HK-2 (cell line): ENCODE measurements around the gene CBFA2T2.
A peak's percentile ranks its signal among the peaks of the same experiment; 100 is the strongest.
"Not testable (repeated sequence)": the region's sequence is repeated elsewhere in the genome, so short reads cannot be mapped to it uniquely, and the experiment has no call there.

Experiments used
- DNase-seq: peaks from one replicate; pipeline ENCODE4 v3.0.0-alpha.2; 2018; ENCODE audit not compliant: unreplicated experiment

Gene CBFA2T2

DNA sequence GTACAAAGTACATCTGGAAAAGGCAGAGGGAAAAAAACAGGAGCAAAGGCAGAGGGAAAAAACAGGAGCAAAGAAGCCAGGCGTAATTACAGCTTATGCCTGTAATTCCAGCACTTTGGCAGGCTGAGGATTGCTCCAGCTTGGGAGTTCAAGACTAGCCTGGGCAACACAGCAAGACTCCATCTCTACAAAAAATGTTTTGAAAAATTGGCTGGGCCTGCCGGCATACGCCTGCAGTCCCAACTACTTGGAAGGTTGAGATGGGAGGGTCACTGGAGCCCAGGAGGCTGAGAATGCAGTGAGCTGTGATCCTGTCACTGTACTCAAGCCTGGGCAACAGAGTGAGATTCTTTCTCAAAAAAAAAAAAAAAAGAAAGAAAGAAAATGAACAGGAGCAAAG lies 19.0 kb upstream of the CBFA2T2 start:
- DNase-seq: no peak

DNA sequence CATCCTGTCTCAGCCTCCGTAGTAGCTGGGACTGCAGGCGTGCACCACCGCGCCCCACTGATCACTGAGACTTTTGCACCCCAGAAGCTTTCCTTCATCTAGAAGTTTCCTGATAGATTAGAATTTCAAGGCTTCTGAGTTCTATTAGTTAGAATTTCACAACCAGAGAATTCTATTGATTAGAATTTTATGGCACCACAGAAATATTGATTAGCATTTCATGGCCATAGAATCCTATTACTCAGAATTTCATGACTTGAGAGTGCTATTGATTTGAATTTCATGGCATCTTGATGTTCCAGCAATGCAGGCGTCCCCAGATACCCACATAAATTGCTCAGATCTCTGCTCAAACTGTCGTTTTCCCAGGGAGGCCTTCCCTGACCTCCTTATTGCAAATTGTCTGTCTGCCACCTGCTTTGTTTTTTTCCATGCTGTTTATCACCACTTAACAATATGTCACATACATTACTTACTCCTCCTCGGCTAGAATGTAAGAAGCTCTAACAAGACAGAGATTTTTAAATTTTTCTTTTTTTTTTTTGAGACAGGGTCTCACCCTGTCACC lies 16.9 kb upstream of the CBFA2T2 start:
- no peak for DNase-seq

DNA sequence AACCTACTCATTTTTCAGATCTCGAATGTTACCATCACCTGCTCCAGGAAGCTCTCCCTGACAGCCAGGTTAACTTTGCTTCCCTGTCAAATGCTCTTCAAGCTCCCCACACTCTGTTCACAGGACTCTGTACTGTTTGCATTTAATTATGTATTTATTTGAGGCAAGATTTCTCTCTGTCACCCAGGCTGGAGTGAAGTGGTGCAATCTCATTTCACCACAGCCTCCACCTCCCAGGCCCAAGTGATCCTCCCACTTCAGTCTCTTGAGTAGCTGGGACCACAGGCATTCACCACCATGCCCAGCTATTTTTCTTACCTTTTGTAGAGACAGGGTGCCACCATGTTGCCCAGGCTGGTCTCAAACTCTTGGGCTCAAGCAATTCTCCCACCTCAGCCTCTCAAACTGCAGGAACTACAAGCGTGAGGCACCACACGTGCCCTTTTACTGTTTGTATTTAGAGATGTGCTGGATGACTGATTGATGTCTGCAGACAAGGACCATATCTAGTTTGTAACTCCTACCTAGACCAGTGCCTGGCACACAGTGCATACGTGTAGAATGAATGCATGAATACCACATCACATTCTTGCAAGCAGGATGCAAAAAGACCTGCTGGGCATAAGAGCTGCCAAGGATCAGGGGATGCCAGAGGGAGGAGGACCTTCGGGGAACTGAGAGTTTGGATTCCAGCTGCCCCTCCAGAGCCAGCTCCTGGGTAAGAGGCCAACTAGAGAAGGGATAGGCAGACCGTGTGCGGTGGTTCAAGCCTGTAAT lies 15.6 kb upstream of the CBFA2T2 start:
- DNase-seq: no peak

DNA sequence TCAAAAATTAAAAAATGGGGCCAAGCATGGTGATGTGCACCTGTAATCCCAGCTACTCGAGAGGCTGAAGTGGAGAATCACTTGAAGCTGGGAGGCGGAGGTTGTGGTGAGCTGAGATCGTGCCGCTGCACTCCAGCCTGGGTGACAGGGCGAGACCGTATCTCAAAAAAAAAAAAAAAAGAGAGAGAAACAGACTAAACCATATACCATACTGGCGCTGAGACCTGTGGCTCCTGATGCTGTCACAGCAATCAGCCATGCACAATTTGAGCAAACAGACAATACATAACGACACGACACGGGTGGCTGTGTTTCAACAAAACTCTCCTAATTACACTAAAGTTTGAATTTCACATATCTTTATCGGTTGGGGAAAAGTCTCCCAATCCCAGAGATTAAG lies 14.9 kb upstream of the CBFA2T2 start:
- no peak for DNase-seq

DNA sequence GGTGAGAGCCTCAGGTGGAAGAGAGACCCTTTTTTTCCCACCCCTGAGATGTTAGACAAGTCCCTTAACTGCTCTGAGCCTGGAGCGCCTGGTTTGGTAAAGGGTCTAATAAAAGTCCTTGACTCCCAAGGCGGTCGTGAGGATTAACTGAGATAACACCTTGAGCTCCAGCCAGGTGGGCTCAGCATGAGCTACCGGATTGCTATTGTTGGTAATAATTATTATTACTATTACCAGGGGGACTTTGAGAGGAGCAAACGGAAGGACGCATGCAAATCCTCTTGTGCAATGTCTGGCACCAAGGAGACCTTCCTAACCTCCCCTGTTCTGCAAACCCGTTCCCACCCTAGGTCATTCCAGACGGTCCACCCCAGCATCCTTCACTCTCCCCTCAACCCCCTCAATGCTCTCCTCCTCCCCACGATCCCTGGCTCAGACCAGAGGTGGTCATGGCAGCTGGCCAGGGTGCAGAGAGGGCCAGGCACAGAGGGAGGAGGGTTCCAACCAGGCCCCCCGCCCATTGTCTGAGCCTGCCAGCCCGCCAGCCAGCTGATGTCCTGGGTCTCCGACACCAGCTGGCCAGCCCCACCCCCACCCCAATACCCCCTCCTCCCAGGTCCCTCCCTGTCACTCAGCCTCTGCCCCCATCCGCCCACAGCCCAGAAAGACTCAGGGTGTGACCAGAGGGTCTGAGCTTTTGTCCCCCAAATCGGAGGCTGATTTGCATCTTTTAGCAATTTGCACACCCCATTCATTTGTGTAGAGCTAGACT lies 14.3 kb upstream of the CBFA2T2 start:
- no peak for DNase-seq

DNA sequence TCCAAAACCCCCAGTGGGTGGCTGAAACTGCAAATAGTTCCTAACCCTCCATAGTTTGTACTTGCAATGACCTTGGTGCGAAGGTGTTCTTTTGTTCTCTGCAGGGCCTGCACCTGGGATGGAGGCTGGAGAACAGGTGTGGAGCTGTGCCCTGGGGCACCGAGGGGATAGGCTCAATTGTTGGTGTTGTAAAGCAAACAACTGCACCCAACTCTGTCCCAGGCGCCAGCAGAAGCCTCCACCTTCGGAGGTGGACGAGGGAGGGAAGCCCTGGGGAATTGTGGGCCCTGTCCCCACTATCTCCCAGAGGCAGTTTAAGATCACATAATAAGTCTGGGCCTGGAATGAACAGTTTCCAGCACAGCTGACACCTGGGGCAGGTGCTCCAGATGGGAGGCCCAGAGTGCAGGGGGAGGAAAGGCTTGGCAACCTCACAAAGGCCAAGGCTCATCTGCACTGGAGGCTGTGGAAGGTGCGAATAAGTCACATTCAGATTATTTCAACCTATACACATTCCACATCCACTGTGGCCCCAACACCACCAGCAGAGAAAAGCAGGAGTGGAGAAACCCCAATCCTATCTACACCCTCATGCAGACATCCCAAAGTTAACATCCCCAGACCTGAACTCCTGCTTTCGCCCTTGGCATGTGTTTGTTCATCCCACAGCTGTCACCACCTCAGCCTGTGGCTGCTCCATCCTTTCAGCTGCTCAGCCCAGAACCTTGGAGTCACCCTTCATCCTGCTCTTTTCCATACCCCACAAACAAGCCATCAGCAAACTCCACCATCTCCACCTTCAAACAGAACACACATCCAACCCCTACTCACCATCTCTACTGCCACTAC lies 12.3 kb upstream of the CBFA2T2 start:
- DNase-seq: no peak

DNA sequence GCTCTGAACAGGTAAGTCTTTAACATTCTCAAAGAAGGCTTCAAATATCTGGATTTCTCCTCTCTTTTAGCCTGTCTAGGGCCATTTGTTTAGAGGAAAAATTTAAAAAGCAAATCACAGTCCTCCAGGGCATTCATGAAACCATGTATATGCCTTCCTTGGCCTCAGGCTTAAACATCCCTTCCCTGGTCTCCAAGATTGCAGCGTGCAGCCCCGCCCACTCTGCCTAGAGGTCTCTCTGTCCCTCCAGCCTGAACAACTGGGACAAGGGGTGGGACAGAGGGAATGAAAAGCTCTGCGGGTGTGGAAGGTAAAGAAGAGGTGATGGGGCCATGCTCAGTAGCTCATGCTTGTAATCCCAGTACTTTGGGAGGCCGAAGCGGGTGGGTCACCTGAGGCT lies 9.8 kb upstream of the CBFA2T2 start:
- no peak for DNase-seq

DNA sequence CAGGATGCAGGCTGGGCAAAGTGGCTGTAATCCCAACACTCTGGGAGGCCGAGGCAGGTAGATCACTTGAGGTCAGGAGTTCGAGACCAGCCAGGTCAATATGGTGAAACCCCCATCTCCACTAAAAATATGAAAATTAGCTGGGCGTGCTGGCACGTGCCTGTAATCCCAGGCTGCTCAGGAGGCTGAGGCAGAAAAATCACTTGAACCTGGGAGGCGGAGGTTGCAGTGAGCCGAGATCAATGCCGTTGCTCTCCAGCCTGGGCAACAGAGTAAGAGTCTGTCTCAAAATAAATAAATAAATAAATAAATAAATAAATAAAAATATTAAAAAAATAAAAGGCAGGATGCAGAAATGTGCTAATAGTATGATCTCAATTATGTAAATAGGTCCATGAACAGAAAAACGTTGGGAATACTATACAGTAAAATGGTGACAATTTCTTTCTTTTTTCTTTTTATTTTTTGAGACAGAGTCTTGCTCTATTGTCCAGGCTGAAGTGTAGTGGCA lies 8.4 kb upstream of the CBFA2T2 start:
- DNase-seq: no peak

DNA sequence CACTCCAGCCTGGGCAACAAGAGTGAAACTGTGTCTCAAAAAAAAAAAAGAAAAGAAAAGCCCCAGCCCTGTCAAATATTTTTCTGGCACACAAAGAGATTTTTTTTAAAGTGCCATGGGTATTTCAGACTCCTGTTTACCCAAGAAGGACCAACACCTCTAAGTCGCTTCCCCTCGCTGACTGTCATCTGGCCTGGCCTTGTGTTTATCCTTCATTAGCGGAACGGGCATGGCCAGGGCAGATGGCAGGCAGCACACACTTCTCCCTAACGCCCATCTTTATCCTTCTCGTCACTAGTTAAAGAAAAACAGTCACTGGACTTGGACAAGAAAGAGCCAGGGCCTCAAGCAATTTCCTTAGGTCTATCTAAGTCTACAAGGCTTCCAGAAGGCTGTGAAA lies 7.3 kb upstream of the CBFA2T2 start:
- no peak for DNase-seq

DNA sequence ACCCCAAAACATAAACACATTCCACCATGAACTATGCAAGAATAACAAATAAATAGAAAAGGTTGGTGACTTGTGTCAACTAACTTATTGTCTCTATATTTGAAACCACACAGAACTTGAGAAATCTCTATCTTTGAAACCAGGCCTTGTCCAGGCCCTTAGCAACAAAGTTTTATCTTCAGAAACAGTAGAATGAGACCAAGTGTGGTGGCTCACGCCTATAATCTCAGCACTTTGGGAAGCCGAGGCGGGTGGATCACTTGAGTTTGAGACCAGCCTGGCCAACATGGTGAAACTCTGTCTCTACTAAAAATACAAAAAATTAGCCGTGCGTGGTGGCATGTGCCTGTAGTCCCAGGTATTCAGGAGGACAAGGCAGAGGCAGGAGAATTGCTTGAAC lies 6.7 kb upstream of the CBFA2T2 start:
- not testable (repeated sequence) for DNase-seq

DNA sequence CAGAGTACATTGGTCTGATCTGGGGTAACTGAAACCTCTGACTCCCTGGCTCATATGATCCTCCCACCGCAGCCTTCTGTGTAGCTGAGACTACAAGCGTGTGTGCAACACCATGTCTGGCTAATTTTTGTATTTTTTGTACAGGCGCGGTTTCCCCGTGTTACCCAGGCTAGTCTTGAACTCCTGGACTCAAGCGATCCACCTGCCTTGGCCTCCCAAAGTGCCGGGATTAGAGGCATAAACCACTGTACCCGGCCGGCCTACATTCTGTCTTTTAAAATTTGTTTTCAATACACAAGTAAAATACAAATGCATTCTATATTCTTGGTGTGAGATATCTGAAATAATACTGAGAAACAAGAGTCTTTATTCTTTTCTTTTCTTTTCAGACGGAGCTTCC lies 1.7 kb upstream of the CBFA2T2 start:
- no peak for DNase-seq

DNA sequence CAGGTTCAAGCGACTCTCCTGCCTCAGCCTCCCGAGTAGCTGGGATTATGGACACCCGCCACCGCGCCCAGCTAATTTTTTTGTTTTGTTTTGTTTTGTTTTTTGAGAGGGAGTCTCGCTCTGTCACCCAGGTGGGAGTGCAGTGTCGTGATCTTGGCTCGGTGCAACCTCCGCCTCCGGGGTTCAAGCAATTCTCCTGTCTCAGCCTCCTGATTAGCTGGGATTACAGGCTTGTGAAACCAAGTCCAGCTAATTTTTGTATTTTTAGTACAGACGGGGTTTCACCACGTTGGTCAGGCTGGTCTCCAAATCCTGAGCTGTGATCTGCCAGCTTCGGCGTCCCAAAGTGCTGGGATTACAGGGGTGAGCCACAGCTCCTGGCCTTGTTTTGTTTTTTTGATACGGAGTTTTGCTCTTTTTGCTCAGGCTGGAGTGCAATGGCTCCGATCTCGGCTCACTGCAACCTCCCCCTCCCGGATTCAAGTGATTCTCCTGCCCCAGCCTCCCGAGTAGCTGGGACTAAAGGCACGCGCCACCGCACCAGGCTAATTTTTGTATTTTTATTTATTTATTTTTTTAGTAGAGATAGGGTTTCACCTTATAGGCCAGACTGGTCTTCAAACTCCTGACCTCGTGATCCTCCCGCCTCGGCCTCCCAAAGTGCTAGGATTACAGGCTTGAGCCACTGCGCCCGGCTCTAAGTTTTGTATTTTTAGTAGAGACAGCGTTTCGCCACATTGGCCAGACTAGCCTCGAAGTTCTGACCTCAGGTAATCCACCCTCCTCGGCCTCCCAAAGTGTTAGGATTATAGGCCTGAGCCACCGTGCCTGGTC lies 1.0 kb upstream of the CBFA2T2 start:
- DNase-seq: not testable (repeated sequence)

DNA sequence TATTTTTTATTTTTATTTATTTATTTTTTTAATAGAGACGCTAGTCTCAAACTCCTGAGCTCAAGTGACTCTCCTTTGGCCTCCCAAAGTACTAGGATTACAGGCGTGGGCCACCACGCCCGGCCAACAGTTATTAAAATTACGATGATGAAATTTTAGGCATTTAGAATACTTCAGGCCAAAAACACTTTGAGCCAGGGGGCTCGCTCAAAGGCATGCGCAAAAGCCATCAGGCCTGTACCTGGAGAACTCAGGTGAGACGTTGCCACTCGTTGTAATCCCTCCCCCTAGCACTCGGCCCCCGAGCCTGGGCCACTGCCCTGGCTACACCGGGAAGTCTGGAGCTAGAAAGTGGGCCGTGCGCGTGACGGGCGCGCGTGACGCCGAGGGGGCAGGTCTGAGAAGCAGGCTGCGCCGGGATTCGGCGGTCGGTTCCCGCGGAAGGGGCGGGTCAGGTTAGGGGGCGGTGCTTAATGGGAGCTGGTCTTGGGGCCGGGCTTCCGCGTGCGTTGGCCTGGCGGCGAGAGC lies 337 bp upstream of the CBFA2T2 start:
- peak; percentile 100 for DNase-seq

DNA sequence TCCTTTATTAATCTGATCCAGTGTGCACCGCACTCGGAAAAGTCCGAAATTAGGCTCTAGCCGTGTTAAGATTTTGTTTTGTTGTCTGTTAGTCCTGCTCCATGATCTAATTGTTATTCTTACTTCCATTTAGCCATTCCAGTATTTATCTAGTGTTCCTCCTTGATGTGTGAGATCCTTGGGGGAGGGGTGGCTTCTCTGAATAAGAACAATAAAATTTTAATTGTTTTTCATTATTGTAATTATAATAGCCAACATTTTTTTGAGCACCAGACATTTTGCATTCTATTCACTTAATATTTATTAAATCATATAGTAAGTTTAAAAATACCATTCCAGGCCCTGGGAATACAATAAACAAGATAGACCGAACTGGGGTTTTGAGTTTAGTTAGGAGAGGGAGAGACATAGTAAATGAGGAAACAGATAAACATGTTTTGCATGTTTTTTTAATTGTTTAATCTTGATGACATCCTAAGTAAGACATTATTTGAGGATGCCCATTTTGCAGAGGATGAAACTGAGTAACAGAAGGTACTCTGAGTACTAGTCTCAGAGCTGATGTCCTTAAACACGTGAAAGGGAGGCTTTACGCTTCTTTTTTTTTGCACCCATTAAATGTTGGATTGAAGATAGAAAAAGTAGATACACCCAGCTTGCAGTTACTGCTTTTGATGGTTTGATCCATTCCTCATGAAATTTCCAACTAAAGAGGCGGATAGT lies 1.2 kb downstream of the CBFA2T2 start:
- no peak for DNase-seq

DNA sequence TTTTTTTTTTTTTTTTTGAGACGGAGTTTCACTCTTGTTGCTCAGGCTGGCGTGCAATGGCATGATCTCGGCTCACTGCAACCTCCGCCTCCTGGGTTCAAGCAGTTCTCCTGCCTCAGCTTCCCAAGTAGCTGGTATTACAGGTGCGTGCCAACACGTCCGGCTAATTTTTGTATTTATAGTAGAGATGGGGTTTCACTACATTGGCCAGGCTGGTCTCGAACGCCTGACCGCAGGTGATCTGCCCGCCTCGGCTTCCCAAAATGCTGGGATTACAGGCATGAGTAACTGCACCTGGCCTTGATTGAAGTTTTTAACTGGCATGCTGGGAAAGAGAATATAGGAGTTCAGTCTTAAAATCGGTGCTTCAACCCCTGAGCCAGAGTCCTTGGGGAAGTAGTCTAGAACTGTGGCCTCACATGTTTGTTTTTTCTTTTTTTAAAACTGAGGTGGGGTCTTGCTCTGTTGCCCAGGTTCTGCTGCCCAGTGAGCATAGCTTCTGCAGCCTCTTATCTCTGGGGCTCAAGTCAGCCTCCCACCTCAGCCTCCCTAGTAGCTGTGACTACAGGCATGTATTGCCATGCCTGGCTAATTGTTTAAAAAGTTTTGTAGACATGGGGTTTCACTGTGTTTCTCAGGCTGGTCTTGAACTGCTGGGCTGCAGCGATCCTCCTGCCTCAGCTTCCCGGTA lies 3.3 kb downstream of the CBFA2T2 start:
- no peak for DNase-seq

DNA sequence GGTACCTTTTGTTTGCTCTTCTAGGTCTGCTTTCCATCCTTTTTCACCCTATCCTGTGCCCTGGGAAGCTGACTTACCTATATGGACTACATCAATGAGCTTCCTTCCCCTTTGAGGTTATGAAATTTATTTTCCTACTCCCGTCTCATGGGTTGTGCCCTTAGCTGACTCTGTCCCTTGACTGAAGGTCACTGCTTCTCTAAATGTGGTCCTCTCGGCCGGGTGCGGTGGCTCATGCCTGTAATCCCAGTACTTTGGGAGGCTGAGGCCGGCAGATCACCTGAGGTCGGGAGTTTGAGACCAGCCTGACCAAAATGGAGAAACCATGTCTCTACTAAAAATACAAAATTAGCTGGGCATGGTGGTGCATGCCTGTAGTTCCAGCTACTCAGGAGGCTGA lies 6.9 kb downstream of the CBFA2T2 start:
- DNase-seq: not testable (repeated sequence)

DNA sequence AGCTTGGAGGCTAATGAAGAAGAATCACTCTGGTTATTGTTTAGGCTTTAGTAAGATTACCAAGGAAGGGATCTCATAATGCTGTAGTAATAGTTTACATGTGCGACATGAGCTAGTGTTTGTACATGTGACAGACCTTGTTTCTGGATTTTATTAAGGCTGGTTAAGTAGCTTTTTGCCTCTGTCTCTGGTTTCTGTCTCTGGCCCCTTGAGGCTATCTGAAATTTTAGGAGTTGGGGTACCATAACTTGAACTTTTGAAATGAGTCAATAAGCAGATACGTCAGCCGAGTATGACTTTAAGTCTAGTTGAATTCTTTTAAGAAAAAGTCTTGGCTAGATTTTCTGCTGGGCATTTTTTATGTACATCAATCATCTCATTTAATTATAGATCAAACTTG lies 9.5 kb downstream of the CBFA2T2 start:
- DNase-seq: no peak

DNA sequence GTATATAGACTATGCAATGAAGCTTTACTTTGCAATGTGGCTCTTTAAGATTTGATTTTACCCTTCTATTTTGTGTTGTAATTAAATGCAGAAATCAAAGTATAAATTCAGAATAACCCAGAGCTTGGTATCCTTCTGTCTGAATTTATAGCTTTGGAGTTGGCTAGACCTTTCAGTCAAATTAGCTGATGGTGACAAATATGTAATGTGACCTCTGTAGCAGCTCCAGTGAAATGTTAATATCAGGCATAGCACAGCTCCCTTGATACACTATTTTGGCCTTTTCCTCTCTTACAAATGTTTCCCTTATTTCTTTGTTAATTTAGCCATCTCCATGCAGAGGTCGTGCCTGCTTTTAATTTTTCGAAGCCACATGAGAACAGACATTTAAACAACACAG lies 11.1 kb downstream of the CBFA2T2 start:
- DNase-seq: no peak

DNA sequence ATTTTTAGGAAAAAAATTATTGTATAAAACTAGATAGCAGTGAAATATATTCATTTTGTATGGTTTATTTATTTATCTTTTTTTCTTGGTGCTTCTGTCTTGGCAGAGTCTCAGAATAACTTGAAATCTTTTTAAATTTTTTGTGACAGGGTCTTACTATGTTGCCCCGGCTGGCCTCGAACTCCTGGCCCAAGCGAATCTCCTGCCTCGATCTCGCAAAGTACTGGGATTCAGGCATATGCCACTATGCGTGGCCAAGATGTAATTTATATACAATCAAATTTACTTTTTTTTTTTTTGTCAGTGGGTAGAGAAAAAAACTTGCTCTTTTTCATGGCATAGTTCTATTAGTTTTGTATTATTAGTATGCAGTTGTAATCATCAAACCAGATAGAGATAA lies 13.7 kb downstream of the CBFA2T2 start:
- DNase-seq: no peak
